Endothelial cell of coronary artery (primary cell): ENCODE results near the gene IGLL1. TPM values are rescaled to one million over a fixed set of nuclear protein-coding genes. Genes with fewer than 3 reads are reported as not detected.

ENCODE experiments used
- total RNA-seq: library from RNA; depleted of rRNA; stranded (reverse); fragments of >200 nt; gene quantifications from 2 replicates; pipeline ENCODE4 v1.2.3, GENCODE V29; 2014

Gene IGLL1
- total RNA-seq, result not detected in 2 replicates

DNA sequence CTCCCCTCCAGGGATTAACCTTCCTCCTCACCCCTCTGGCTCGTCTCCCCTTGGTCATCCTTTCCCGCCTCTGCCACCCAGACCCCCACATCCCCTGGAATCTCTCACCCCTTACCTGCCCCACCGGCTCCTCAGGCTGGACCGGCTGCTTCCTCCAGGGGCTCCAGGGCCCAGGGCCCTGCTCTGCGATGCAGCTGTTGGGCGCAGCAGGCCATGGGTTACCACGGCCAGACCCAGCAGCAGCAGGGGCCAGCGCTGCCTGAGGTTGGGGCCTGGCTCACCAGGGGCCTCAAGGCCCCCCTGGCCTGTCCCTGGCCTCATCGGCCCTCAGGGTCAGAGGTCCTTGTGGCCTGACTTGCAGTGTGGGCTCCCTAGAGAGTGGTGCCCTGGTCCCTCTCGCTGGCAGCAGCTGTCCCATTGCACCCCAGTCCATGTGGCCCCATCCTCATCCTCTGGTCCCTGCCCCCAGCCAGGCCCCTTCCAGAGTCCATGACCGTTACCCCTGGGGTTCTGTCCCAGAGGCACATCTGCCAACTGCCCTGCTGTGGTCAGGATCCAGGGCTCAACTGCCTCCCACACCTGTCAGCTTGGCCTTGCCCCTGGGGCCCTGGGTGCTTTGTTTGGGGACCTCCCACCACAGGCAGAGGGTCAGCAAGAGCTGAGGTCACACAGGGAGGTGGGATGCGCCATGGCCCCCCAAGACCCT, at the start of gene IGLL1:
TSS of gene IGLL1 (minus strand) at position 421 of the 706 bp plus-strand sequence. CDS start at position 321, 100 bp downstream.

Other genes starting within 250 kb of the IGLL1 start
- gene DRICH1, start 52.0 kb upstream of the IGLL1 start, total RNA-seq, result 0.09 TPM in 1 of 2 replicates, not detected in the other
- not detected in 2 replicates for gene RGL4, start 110.7 kb upstream of the IGLL1 start, total RNA-seq
- 1.9 and 3.0 TPM in 2 replicates for gene ZNF70, start 170.8 kb upstream of the IGLL1 start, total RNA-seq
- gene VPREB3, start 174.1 kb upstream of the IGLL1 start, total RNA-seq, result 0.18 TPM in 1 of 2 replicates, not detected in the other
- 0.63 TPM in 1 of 2 replicates, not detected in the other for gene C22orf15, start 182.7 kb upstream of the IGLL1 start, total RNA-seq
- gene CHCHD10, start 187.7 kb upstream of the IGLL1 start, total RNA-seq, result 4.3 and 8.4 TPM in 2 replicates
- 8.0 and 8.6 TPM in 2 replicates for gene MMP11, start 192.6 kb upstream of the IGLL1 start, total RNA-seq
- gene SMARCB1, start 206.7 kb upstream of the IGLL1 start, total RNA-seq, result 26.6 and 33.3 TPM in 2 replicates